Stimulated activated memory B cell treated with anti-CD40 and anti-IgM and Interleukin-4, amounts not matched to agents 10 μg/mL and 1 μg/mL and 100 μg/mL, for 72 hours (primary cell): ENCODE data around the gene RANBP17.

ENCODE experiments used
- ATAC-seq: fragments of 150-1000 bp; cut with Tn5 transposase; 2 replicates; pipeline ENCODE4 v1.10.0; 2021
- H3K27ac Mint-ChIP-seq: one replicate; pipeline ENCODE4 v1.8.0; 2022; ENCODE audit warnings: mild to moderate bottlenecking, mixed read lengths
- H3K27me3 Mint-ChIP-seq: one replicate; pipeline ENCODE4 v1.8.0; 2022; ENCODE audit warnings: mixed read lengths
- H3K36me3 Mint-ChIP-seq: one replicate; pipeline ENCODE4 v1.8.0; 2022; ENCODE audit warnings: mixed read lengths
- H3K4me1 Mint-ChIP-seq: one replicate; pipeline ENCODE4 v1.8.0; 2022; ENCODE audit warnings: mixed read lengths
- H3K4me3 Mint-ChIP-seq: one replicate; pipeline ENCODE4 v1.8.0; 2022; ENCODE audit warnings: mild to moderate bottlenecking, moderate library complexity, mixed read lengths
- H3K9me3 Mint-ChIP-seq: one replicate; pipeline ENCODE4 v1.8.0; 2022; ENCODE audit warnings: mixed read lengths

Gene RANBP17

GRCh38 chr5:171344936-171345608, 483.3 kb downstream of the RANBP17 start:
- Mint-ChIP-seq H3K27me3 (peaks cover 8% of the 10 kb centered on the region), H3K36me3 (no peaks in the 10 kb centered on the region), H3K4me1 (no peaks in the 10 kb centered on the region), H3K27ac (no peak overlapping the region), H3K9me3 (no peaks in the 10 kb centered on the region), H3K4me3 (no peak overlapping the region)
- ATAC-seq = no peak
